RWPE2 (cell line): ENCODE results near the gene USP49.

ENCODE experiments used
- ATAC-seq: fragments of 200-7000 bp; cut with Tn5 transposase; 3 replicates; pipeline ENCODE4 v1.9.1; 2021; ENCODE audit warnings: low read depth
- DNase-seq: peaks from one replicate; pipeline ENCODE4 v3.0.0-alpha.2; 2020; ENCODE audit warnings: low spot score
- H3K27ac ChIP-seq: fragments of 450-650 bp; 2 replicates; pipeline ENCODE4 v1.5.1; 2017; ENCODE audit warnings: mild to moderate bottlenecking; ENCODE audit not compliant: poor library complexity, severe bottlenecking
- H3K27me3 ChIP-seq: fragments of 250-450 bp; sonication (Bioruptor Pico); 2 replicates; pipeline ENCODE4 v1.5.1; 2021; ENCODE audit warnings: mild to moderate bottlenecking, moderate library complexity; ENCODE audit not compliant: insufficient read depth, poor library complexity, severe bottlenecking
- H3K36me3 ChIP-seq: fragments of 250-450 bp; sonication (Bioruptor Pico); 2 replicates; pipeline ENCODE4 v1.5.1; 2020; ENCODE audit warnings: low read depth, mild to moderate bottlenecking, moderate library complexity
- H3K4me1 ChIP-seq: fragments of 250-450 bp; sonication (Bioruptor Pico); 2 replicates; pipeline ENCODE4 v1.5.1; 2021; ENCODE audit warnings: mild to moderate bottlenecking, moderate library complexity; ENCODE audit not compliant: insufficient read depth, poor library complexity, severe bottlenecking
- H3K4me3 ChIP-seq: fragments of 250-450 bp; sonication (Bioruptor Pico); 2 replicates; pipeline ENCODE4 v1.5.1; 2021; ENCODE audit warnings: mild to moderate bottlenecking, moderate library complexity; ENCODE audit not compliant: severe bottlenecking
- H3K9me3 ChIP-seq: fragments of 250-450 bp; sonication (Bioruptor Pico); 2 replicates; pipeline ENCODE4 v1.5.1; 2021; ENCODE audit warnings: mild to moderate bottlenecking, moderate library complexity; ENCODE audit not compliant: severe bottlenecking
- CTCF ChIP-seq: fragments of 450-650 bp; IDR thresholded peaks from one replicate; pipeline ENCODE4 v1.5.1; 2017; ENCODE audit warnings: mild to moderate bottlenecking, moderate library complexity; ENCODE audit not compliant: poor library complexity, severe bottlenecking

The USP49 gene

DNA sequence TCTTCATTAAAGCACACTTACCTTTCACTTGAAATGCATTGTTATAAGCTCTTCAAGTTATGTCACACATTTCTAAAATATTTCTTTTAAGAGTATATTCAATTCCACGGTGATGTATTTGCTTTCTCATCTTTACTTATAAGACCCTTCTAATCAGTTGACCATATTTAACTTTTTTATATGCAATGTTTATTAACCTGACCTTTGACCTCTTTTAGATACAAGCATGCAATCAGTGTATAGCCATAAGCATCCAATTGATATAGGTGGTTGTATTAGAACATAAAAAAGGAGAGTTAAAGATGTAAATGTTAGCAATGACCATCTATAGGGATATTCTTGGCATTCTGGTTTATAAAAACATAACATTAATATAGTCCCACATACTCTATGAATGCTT is 9.2 kb downstream of the USP49 start:
- no peaks in the 10 kb centered on the region for H3K9me3 ChIP-seq
- H3K4me1 ChIP-seq = no peaks in the 10 kb centered on the region
- ATAC-seq = no peak
- H3K36me3 ChIP-seq = no peaks in the 10 kb centered on the region
- no peak overlapping the region for H3K4me3 ChIP-seq
- no peak for TF ChIP-seq CTCF
- no peak for DNase-seq
- no peaks in the 10 kb centered on the region for H3K27me3 ChIP-seq
- no peak overlapping the region for H3K27ac ChIP-seq

GRCh38 chr6:41884957-41885356 is 10.2 kb downstream of the USP49 start:
- ATAC-seq (no peak), DNase-seq (no peak)
- Histone ChIP-seq H3K4me1 (no peaks in the 10 kb centered on the region), H3K36me3 (peaks cover 2% of the 10 kb centered on the region; the same call in 1 of the 2 replicates), H3K27ac (no peak overlapping the region), H3K9me3 (no peaks in the 10 kb centered on the region), H3K27me3 (no peaks in the 10 kb centered on the region), H3K4me3 (no peak overlapping the region)
- no peak for TF ChIP-seq CTCF

- Histone ChIP-seq H3K36me3 (peaks cover 2% of the 10 kb centered on the region; the same call in 1 of the 2 replicates), H3K27me3 (no peaks in the 10 kb centered on the region), H3K4me3 (no peak overlapping the region), H3K27ac (no peak overlapping the region), H3K9me3 (no peaks in the 10 kb centered on the region), H3K4me1 (no peaks in the 10 kb centered on the region)
- DNase-seq (no peak), ATAC-seq (no peak)
- no peak for TF ChIP-seq CTCF
These were observed 13.7 kb downstream of the USP49 start for GRCh38 chr6:41881506-41881905.

DNA sequence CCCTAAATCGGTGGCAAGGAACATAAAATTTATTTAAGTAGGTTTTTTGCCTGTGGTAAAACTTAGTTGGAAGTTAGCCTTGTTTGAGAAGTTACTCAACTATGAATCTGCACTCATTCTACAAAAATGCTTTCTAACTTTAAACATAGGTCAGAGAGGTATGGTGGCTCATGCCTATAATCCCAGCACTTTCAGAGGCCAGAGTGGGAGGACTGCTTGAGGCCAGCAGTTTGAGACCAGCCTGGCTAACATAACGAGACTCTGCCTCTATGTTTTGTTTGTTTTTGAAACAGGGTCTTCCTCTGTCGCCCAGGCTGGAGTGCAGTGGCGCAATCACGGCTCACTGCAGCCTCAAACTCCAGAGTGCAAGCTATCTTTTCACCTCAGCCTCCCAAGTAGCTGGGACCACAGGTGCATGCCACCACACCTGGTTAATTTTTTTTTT is 16.2 kb downstream of the USP49 start:
- peaks cover 2% of the 10 kb centered on the region; the same call in 1 of the 2 replicates for H3K36me3 ChIP-seq
- no peak overlapping the region for H3K27ac ChIP-seq
- ATAC-seq (no peak), DNase-seq (no peak)
- H3K4me3 ChIP-seq = no peak overlapping the region
- no peaks in the 10 kb centered on the region for H3K4me1 ChIP-seq
- H3K27me3 ChIP-seq = no peaks in the 10 kb centered on the region
- no peak for TF ChIP-seq CTCF
- H3K9me3 ChIP-seq = no peaks in the 10 kb centered on the region

GRCh38 chr6:41878246-41878645 is 16.9 kb downstream of the USP49 start:
- ATAC-seq = no peak

More at GRCh38 chr6:41878246-41878645, 16.9 kb downstream of the USP49 start:
- H3K9me3 ChIP-seq = no peaks in the 10 kb centered on the region
- DNase-seq = no peak
- TF ChIP-seq CTCF = no peak
- H3K4me3 ChIP-seq = no peak overlapping the region
- H3K36me3 ChIP-seq = peaks cover 2% of the 10 kb centered on the region; the same call in 1 of the 2 replicates
- no peaks in the 10 kb centered on the region for H3K4me1 ChIP-seq
- H3K27ac ChIP-seq = no peak overlapping the region
- no peaks in the 10 kb centered on the region for H3K27me3 ChIP-seq
